ENCODE data around the gene ABHD10. TPM values are rescaled to one million over a fixed set of nuclear protein-coding genes. Genes with fewer than 3 reads are reported as not detected.
A peak's percentile ranks its signal among the peaks of the same experiment; 100 is the strongest.

Gene ABHD10
- polyA plus RNA-seq, 1 donor: 23.3 TPM

- no peak for DNase-seq
These were observed 22.7 kb downstream of the ABHD10 start for GRCh38 chr3:112001526-112001925.

DNA sequence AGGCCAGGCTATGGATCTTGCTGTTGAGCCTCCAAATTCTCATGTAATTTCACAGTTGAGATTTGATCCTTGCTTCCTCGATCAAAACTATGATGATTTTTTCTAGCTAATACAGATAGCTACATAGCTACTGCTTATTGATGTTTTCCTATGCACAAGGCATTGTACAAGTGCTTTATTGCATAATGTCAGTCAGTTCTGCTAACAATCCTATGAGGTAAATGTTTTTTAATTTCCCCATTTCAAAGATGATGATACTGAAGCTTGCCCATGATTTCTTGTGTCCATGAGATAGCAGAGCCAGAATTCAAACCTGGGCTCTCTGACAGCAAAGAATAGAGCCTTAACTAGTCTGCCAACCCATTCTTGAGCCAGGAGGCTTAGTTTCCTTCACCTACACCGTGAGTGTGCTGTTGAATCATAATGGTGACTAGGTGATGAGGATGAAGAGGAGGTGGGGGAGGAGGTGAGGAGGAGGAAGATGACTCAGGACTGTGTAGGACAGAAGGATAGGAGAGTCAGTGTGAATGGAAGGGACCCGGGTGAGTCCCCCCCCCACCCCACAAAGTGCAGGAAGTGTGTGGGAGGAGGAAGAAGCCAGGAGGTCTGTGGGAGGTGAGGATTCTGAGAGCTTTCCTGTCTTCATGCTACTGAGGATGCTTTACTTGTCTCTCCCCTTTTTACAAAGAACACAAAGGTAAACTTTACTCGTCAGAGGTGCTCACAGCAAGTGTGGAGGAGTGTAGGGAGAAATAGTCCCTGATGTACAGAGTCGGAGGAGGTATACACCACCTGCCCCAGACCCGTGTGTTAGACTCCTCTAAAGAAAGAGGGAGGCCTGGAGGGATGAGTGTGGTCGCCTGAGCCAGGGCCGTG, 23.5 kb downstream of the ABHD10 start:
- DNase-seq: no peak

DNA sequence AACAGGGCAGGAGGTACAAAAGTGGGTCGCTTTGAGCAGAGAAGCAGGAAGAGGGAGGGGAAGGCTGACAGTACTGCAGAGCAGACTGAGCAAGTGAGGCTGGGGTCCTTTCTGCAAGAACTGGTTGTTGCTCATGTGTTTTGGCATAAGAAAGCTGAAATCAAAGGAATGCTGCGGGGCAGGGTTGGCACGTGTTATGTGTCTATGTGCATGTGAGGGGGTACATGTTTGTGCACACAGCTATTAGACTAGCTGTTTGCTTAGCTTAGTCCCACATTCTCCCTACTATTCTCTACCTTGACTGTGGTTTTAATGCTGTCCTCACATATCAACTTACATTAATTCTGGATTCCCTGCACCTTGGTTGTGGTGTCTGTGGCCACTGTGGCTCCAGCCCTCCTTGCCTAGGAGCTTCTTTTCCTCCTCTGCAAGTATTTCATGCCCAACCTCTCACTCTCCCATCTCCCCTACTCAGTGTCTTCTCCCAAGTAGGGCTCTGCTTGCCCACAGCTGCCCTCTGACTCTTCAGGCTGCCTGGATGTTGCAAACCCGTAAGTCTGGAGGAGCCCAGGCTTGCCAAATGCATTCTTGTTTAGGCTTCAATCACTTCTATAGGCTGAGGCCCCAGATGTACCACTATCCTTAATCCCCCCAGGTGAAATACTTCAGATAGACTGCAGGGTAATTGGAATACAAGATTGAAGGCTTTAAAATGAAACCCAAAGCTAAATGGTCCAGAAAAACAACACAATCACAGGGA, 24.7 kb downstream of the ABHD10 start:
- no peak for DNase-seq

GRCh38 chr3:112004187-112004586, 25.4 kb downstream of the ABHD10 start:
- DNase-seq: no peak

DNA sequence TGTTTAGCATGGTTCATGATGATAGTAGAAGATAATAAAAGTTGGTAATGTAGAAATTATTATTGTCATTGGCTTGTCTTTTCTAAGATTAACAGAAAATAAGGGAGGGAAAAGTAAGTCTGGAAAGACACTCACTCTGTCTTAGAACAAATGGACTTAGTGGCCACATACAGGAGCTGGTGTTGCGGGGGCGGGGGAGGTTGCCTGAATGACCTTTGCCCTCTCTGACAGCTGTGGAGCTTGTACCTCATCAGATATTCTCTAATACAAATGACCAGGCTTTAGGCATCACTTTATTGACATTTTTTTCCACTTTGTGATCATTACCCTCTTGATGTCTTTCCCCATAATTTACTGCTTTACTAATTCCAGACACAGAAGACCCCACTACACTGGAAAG, 25.8 kb downstream of the ABHD10 start:
- no peak for DNase-seq

GRCh38 chr3:112005091-112005672, 26.4 kb downstream of the ABHD10 start:
- no peak for DNase-seq

DNA sequence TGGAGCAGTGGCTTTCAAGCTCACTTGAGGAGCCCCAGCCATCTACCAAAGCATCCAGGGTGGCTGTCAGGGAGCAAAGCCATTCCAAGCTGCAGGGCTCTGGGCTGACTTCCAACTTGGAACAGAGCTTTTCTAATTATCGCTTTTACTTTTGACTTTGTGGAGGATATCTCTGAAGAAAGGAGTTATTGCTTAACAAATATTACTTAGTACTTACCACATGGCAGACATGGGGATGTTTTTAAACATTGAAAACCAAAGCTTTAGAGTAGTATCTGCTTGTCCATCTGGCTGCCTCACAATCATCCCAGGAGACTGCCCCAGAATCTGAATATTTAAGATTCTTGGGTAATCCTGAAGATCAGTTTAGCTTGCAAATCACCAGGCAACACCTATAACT, 28.8 kb downstream of the ABHD10 start:
- DNase-seq: no peak

GRCh38 chr3:112009670-112010069, 30.8 kb downstream of the ABHD10 start:
- no peak for DNase-seq

DNA sequence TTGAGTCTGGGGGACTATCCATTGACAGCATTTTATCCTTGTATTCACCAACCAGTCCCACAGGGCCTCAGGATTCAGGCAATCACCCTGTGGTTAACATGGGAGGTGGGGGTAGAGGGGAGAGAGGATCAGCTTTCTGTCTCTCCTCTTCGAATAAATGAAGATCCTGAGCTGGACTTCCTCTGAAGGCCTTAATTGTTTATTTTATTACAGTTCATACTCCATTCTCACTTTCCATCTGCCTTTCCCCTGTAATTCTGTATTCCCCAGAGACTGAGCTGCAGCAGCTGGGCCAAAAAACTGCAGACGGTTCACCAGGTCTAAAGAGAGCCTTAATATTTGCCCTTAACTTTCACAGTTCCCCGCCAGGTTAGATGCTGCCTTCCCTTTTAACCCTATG, 31.8 kb downstream of the ABHD10 start:
- no peak for DNase-seq

DNA sequence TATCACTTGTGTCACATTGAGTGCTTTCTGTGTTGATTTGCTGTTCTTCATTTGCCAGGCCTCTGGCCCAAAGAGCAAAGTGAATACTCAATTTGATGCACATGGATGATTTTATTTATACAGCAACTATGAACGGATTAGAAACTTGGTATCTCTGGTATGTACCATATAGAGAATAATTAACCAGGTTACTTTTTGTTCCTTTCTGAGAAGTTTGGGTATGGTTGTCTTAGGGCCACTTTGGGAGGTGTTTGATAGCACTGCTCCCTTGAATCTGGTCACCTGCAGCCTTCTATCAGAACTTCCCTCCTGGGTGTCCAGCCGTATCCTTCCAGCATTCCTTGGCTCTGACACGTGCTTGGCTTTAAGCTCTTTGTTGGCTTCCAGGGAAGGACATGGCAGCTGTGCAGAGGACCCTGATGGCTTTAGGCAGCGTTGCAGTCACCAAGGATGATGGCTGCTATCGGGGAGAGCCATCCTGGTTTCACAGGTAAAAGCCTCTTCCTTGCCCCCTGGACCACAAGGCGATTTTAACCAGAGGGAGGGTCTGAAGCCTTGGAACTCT, 32.6 kb downstream of the ABHD10 start:
- no peak for DNase-seq

- DNase-seq: no peak
These were observed 33.6 kb downstream of the ABHD10 start for GRCh38 chr3:112012205-112012992.

DNA sequence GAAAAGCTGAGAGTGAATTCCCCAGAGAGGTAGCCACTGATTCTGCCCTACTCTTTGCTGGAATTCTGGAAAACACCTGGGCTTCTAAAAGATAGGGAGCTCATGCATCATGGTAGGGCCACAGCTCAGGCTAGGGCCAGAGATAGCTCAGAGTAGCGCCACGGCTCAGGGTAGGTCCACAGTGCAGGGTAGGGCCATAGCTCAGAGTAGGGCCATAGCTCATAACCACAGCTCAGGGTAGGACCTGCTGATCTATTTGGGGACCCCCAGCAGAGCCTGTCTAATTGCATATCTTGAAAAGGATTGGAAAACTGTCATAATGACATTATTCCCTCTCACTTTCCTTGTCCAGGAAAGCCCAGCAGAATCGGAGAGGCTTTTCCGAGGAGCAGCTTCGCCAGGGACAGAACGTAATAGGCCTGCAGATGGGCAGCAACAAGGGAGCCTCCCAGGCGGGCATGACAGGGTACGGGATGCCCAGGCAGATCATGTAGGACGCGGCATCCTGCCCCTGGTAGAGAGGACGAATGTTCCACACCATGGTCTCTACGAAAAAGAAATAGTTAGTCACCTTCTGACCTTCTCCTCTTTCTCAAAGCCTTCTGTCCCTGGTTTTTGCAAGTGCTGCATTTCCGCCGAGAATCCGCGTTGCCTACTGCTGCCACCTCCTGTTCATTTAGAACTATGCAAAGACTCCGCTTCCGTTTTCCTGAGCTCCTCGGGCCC, 34.4 kb downstream of the ABHD10 start:
- peak; percentile 59 for DNase-seq

DNA sequence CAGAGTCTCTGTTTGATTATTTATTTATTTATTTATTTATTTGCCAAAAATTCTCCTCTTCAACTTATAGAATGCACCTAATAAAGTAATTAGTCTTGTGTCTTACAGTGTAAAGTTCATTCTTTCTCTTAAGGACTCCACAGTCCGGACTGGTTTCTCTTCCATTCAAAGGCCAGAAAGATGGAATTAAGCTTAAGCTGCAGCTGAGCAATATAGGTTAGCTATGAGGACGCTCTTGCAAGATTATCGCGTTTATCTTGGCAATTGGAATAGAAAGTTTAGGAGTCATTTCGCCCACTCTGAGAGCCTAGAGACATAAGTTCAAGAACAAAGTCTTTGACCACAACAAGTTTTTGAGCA, 34.9 kb downstream of the ABHD10 start:
- no peak for DNase-seq

DNA sequence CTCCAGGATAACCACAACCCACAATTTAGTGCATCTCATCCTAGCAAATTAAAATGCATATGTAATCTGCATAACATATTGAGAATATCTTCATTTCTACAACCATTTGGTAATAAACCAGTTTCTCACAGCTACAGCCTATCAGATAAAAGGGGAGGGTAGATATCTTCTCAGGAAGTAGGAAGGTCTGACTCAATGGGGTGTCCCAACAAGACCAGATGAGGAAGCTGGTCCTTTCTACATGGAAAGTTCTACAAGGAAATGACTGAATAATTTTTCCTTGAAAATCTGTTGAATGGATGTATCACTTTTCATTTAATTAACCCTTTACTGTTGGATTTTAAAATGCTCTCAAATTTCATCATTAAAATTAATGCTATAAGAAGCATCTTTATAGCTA, 38.3 kb downstream of the ABHD10 start:
- DNase-seq: no peak

DNA sequence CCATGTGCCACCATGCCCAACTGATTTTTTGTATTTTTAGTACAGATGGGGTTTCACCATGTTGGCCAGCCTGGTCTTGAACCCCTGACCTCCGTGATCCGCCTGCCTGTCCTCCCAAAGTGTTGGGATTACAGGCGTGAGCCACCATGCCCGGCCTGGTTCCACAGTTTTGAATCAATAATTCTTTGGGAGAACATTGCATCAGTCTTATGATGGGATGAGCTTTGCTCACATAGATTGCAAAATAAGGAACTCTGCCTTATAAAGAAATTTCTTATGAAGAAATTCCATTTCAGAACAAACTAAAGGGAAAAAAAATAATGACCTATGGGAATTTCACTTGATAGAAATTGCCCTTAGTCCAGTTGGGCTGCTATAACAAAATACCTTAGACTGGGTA, 39.9 kb downstream of the ABHD10 start:
- no peak for DNase-seq

GRCh38 chr3:112019716-112020115, 40.9 kb downstream of the ABHD10 start:
- no peak for DNase-seq

DNA sequence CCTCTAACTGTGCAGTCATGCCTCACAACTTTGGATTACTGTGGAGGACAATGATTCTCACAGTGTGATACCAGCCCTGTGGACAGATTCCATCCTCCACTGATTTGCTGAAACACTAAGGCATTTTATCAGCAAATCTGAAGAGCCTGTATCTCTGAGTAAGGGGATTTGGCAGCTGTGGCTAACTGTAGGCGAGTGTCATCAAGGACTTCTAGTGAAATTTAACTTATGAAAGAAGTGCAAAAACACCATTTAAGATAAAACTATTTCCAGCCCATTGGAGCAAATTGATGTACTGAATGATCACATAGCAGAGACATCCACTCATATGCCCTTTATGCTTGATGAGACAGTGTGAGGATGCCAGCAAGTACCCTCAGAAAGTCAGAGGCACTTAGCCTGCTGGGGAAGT, 41.9 kb downstream of the ABHD10 start:
- DNase-seq: no peak

GRCh38 chr3:112027142-112027541, 48.3 kb downstream of the ABHD10 start:
- no peak for DNase-seq

- DNase-seq: no peak
These were observed 49.0 kb downstream of the ABHD10 start for GRCh38 chr3:112027826-112028225.

GRCh38 chr3:112030901-112031300, 52.1 kb downstream of the ABHD10 start:
- no peak for DNase-seq

- DNase-seq: no peak
These were observed 53.4 kb downstream of the ABHD10 start for GRCh38 chr3:112032098-112032731.
